HL-60/S4 treated with retinoic acid at 250 ng/mL for 4 days and 3 days (cell line): ENCODE data around the gene ELL3.
"Not testable (repeated sequence)": the region's sequence is repeated elsewhere in the genome, so short reads cannot be mapped to it uniquely, and the experiment has no call there.

Experiments used
- in situ Hi-C: fragments of 300-500 bp; cut with MboI; formaldehyde crosslinking; loops from 2 replicates; pipeline ENCODE4 v1.7.0; 2022; ENCODE audit warnings: low sequenced_read_pairs

The ELL3 gene

DNA sequence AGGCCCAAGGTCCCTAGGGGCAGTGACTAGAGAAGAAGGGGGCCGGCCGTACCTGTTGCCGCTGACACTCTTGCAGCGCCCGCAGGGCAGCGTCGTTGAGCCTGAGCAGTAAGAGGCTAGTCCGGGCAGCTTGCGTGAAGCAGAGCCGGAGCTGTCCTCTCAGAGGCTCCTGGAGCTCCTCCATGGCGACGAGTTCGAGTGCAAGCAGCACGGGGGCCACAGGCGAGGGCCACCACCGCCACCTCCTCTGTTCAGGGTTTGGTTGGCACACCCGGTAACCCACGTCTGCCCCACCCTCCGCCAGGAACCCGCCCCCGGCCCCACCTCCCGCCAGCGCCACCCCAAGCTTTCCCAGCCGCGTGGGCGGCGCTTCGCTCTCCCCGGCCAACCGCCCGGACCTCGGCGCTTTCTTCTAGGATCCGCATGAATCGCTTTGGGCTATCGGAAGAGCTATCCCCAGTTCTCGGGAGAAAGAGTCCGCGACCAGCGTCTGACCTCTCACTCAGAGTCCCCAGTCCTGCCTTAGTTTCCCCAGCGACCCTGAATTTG is at the start of gene ELL3:
TSS of gene ELL3 (minus strand) at position 249 of the 549 bp plus-strand sequence. CDS start at position 184, 65 bp downstream.
- in situ Hi-C loops: no loop called here

- in situ Hi-C loops: no loop called here
Observed at GRCh38 chr15:43826029-43826507, 49.3 kb upstream of the ELL3 start.

- in situ Hi-C loops: not testable (repeated sequence)
Observed at GRCh38 chr15:43825305-43825704, 48.5 kb upstream of the ELL3 start.

DNA sequence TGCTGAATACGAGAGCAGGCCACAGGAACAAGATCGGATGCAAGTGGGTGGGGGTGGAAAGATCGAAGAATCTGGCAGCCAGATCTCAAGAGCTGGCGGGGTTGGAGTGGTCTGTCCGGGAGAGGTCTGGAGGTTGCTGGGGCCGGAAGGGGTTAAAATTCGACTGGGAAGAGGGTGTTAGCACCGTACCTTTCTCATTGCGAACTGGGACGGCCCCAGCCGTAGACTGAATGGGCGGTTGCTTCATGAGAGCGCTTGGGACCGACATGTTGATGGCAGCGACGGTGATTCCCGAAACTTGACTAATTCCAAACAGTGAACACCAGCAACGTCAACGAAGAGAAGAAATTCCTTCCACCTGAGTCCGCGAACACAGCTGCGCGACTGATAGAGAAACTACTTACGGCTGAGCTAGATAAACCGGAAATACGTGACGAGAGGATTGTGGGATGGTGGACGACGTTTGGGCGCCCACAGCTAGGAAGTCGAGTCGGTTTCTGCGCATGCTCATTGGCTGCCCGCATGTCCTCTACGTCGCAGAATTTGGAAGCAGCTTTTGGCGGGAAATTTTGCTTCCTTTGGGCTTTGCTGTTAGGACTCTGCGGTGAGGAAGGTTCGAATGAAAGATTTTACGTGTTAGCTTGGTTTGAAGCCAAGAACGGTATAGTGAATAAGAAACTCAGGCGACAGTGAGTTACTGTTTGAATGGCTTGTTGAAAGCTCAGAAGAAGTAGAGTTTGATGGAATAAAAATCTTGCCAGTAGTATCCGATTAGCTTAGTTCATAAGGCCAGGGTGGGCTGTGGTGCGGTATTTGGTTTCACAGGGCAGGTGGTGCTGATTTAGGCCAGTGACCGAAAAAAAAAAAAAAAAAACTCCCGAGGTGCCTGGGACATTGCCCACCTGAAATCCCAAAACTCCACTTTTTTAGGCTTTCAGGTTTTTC is 47.8 kb upstream of the ELL3 start, which contains the start of gene MFAP1:
TSS of gene MFAP1 (minus strand) at position 389 of the 945 bp plus-strand sequence. CDS start at position 268, 121 bp downstream.
- in situ Hi-C loops: no loop called here

DNA sequence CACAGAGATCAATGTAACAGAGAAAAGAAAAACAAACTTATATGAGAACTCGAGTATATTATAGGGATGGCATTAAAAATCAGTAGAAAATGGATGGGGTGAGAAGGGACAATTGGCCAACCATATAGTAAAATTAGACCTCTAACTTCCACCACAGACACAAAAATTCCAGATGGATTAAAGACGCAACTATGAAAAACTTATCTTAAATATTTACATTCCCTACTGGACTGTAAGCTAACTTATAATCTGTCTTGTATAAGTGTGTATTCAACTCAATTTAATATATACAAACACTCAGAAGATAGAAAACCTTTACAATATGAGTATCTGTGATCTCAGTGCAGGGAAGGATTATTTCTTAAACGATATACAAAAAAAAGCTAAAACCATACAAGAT is 44.7 kb upstream of the ELL3 start:
- in situ Hi-C loops: no loop called here

DNA sequence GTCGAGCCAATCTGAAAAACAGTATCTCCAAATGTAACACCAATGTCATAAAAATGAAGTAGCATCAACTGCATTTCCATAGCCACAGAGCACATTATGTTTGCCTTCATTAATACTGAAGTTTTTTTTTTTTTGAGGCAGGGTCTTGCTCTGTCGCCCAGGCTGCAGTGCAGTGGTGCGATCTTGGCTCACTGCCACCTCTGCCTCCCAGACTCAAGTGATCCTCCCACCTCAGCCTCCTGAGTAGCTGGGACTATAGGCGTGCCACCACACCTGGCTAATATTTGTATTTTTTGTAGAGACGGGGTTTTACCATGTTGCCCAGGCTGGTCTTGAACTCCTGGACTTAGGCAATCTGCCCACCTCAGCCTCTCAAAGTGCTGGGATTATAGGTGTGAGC is 38.3 kb upstream of the ELL3 start:
- in situ Hi-C loops: not testable (repeated sequence)

DNA sequence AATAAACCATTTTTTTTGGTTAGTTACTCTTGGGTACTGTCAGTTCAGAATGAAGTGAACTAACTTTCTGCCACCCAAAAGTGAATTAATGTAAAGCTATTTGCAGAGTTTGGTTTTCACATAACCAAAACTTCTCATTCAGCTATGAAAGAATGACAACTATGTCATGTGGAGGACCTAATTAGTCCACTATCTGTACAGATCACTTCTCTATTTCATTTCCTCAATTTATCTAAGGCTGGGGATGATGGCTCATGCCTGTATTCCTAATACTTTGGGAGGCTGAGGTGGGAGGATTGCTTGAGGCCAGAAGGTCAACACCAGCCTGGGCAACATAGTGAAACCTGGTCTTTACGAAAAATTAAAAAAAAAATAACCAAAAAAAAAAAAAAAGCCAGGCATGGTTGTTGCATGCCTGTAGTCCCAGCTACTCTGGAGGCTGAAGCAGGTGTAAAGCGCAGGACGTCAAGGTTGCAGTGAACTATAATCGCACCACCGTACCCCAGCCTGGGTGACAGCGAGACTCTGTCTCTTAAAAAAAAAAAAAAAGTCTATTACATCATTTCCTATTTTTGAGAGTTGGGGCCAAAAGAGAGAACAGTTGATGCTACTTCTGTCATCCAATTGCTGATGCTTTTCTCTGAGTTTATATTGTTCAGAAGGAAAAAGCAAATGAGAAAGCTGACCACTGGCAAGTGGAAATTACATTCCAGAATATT is 32.4 kb upstream of the ELL3 start:
- in situ Hi-C loops: no loop called here

- in situ Hi-C loops: no loop called here
Observed at GRCh38 chr15:43808435-43808950, 31.7 kb upstream of the ELL3 start.

DNA sequence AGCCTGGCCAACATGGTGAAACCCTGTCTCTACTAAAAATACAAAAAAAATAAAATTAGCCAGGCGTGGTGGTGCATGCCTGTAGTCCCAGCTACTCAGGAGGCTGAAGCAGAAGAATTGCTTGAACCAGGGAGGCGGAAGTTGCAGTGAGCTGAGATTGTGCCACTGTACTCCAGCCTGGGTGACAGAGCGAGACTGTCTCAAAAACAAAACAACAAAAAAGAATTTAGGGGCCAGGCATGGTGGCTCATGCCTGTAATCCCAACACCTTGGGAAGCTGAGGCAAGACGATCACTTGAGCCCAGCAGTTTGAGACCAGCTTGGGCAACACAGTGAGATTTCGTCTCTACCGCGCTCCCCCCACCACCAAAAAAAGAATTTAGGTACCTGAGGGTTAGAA is 25.9 kb upstream of the ELL3 start:
- in situ Hi-C loops: not testable (repeated sequence)

GRCh38 chr15:43800286-43801141 is 23.7 kb upstream of the ELL3 start, which contains the start of gene HYPK:
HYPK (plus strand) TSS chr15:43800599; CDS start chr15:43800623, 24 bp downstream.
- in situ Hi-C loops: no loop called here

DNA sequence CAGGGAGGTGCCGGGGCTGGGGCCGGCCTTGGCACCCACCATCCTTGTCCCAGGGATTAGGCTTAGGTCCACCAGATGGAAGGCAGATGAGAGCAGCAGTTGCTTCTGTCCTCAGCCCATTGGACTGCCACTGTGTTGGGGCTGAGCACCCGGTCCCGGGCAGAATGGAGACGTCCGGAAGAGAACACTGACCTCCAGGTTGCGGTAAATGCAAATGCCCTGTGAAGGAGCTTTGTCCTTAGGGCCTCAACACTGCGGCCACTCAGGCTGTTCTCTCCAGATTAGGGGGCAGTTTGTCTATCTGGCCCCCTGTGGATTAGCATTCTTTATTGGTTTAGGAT is 23.1 kb upstream of the ELL3 start, which contains the start of gene SERINC4:
TSS of gene SERINC4 (minus strand) at position 276 of the 341 bp plus-strand sequence. CDS start at position 42, 234 bp downstream.
- in situ Hi-C loops: no loop called here

GRCh38 chr15:43799209-43799944 is 22.6 kb upstream of the ELL3 start:
- in situ Hi-C loops: no loop called here

GRCh38 chr15:43796566-43796965 is 19.8 kb upstream of the ELL3 start:
- in situ Hi-C loops: no loop called here

DNA sequence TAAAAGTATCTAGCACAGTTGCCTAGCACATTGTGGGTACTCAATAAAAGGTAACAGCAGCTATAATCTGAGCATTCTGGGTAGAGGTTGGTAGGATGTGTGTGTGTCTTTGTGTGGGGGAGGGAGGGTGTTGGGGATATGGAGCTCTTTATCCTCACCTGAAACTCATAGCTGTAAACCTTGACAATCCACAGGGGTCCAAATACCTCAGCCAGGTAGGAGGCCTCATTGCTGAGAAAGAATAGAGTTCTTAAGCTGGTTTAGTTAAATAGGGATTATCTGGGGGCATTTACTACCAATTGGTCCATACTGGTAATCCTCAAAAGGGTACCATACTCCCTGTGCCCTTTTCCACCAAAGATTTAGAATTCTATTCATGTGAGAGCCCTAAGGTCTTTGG is 19.2 kb upstream of the ELL3 start:
- in situ Hi-C loops: no loop called here

DNA sequence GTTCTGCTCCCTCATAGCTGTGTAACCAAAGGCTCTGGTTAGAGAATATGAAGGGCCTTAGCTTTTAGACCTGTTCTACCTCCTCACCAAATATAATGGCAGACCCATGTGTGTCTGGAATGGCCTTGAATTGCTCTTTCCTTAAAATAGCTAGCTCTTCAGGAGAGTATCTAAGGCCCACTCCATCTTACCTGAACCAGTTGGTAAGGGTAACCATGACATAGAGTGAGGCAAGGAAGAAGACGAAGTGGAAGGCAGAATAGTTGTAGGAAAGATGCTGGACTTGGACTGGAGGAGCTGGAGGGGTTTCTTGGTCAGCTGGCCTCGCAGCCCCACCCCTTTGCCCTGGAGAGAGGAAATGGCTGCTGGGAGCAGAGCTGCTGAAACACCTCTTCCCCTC is 18.4 kb upstream of the ELL3 start:
- in situ Hi-C loops: no loop called here

- in situ Hi-C loops: no loop called here
Observed at GRCh38 chr15:43794269-43795037, 17.7 kb upstream of the ELL3 start.

- in situ Hi-C loops: no loop called here
Observed at GRCh38 chr15:43793647-43794046, 16.9 kb upstream of the ELL3 start.

DNA sequence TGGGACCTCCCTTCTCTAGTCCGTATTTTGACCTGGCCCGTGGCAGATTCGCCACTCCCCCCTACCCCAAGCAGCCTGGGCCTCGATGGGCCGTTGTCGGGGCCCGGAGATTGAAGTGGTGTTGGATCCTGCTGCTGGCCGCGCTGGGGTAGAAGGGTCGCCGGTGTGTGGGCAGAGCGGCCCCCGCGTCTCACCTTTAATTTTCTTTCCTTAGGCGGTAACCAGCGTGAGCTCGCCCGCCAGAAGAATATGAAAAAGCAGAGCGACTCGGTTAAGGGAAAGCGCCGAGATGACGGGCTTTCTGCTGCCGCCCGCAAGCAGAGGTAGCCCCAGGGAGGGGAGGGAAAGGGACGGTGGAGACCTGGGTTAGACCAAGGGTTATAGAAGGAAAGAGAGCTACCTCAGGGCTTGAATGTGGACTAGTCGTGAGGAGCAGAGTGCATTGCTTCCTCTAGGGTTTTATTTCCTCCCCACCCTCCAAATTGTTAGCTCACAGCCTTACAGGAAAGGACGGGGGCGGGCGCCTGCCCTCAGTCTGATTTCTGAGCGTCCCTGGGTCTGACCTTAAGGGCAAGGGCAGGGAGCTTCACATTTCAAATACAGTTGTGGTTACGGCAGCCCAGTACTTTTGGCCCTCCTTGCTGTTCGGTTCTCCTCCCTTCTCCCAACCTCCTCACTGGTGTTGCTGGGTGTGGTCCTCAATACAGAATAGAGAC is 16.2 kb upstream of the ELL3 start:
- in situ Hi-C loops: no loop called here
